AG04449 (cell line): ENCODE data around the gene LMF2.

Experiments used
- CTCF ChIA-PET: fragments of 350-600 bp; formaldehyde crosslinking; extraction: SDS; loops from one replicate; lab custom pipeline; 2021; ENCODE audit warnings: antibody characterized with exemption; lab: Yijun Ruan, JAX
- POLR2A ChIA-PET: fragments of 400-600, 350-600 bp; formaldehyde crosslinking; extraction: SDS; loops from one replicate; lab custom pipeline; 2020; ENCODE audit warnings: antibody characterized with exemption, inconsistent platforms; lab: Yijun Ruan, JAX
- DNase-seq: peaks from one replicate; pipeline ENCODE4 v3.0.0-alpha.2; 2010; ENCODE audit warnings: low read depth, low spot score
- H3K4me3 ChIP-seq: 2 replicates; pipeline ENCODE4 v1.5.1; 2011; ENCODE audit warnings: low read depth, mild to moderate bottlenecking, control low read depth, low read length
- TF ChIP-seq, protein P1 (sequence below): IDR thresholded peaks from one replicate; pipeline ENCODE4 v1.5.1; 2011; ENCODE audit warnings: mild to moderate bottlenecking, moderate library complexity, low read length, control low read depth, inconsistent platforms; ENCODE audit not compliant: insufficient read depth; ENCODE audit errors: missing control alignments

Gene LMF2

DNA sequence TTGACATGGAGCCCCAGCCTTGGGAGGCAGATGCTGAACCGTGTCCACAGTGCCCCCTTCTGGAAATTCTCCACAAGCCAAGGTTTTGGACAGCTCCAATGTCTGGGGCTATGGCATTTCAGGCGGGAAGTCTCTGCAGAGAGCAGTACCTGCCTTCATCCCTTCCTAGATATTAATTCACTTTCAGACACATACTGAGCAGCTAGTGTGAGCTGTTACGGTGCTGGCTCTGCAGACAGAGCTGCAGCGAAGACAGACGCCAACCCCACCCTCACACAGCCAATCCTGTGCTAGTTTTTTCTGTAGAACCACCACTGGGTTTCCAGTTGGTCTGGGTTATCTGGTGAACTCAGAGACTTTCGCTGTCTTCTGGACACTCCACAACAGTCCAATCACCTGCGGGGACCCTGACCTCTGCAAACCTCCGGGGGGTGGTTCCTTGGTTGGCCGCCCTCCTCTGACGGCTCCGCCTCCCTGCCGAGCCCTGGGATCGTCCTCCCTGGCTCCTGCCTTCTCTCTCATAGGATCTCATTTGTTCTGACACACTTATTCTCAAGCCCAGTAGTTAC lies 9.1 kb downstream of the LMF2 start:
- TF ChIP-seq, protein P1, sequence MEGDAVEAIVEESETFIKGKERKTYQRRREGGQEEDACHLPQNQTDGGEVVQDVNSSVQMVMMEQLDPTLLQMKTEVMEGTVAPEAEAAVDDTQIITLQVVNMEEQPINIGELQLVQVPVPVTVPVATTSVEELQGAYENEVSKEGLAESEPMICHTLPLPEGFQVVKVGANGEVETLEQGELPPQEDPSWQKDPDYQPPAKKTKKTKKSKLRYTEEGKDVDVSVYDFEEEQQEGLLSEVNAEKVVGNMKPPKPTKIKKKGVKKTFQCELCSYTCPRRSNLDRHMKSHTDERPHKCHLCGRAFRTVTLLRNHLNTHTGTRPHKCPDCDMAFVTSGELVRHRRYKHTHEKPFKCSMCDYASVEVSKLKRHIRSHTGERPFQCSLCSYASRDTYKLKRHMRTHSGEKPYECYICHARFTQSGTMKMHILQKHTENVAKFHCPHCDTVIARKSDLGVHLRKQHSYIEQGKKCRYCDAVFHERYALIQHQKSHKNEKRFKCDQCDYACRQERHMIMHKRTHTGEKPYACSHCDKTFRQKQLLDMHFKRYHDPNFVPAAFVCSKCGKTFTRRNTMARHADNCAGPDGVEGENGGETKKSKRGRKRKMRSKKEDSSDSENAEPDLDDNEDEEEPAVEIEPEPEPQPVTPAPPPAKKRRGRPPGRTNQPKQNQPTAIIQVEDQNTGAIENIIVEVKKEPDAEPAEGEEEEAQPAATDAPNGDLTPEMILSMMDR = peak; percentile 63
- H3K4me3 ChIP-seq = no peak overlapping the region
- POLR2A ChIA-PET = interaction anchor here (0.9 kb wide), 1 partner anchor 9 kb away, joined by 4 read pairs; the partner anchor contains the start of genes LMF2 and NCAPH2
- no peak for DNase-seq
- CTCF ChIA-PET = interaction anchor here (0.7 to 3.1 kb wide), 18 partner anchors 8 to 257 kb away, joined by 3 to 24 read pairs (median 4); partner anchors contain the start of genes MIOX and SCO2

DNA sequence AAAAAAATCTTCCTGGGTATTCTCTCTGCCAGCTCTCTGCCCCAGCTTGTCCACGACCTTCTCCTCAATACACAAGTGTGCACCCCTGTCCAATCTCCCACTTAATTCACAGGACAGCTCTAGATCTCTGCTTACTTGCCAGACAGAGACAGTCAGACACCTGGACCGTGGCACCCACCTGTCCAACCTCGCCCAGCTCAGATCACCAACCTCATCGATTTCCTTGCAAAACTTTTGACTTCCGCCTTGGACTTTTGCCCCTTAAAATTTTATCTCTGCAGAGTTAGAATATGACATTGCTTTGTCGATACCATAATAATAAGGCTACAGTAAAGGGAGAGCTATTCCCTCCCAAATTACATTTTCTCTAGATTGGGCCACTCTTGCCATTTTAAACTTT lies 10.4 kb downstream of the LMF2 start:
- DNase-seq = no peak
- ChIA-PET POLR2A (interaction anchor here (0.7 to 1.9 kb wide), 3 partner anchors 9 to 53 kb away, joined by 3 to 5 read pairs (median 3); partner anchors contain the start of gene SCO2), CTCF (interaction anchor here (1.0 to 3.1 kb wide), 16 partner anchors 9 to 256 kb away, joined by 3 to 24 read pairs (median 4); partner anchors contain the start of genes LMF2, MIOX, NCAPH2 and SYCE3)
- H3K4me3 ChIP-seq = no peak overlapping the region
- TF ChIP-seq, protein P1 = no peak

DNA sequence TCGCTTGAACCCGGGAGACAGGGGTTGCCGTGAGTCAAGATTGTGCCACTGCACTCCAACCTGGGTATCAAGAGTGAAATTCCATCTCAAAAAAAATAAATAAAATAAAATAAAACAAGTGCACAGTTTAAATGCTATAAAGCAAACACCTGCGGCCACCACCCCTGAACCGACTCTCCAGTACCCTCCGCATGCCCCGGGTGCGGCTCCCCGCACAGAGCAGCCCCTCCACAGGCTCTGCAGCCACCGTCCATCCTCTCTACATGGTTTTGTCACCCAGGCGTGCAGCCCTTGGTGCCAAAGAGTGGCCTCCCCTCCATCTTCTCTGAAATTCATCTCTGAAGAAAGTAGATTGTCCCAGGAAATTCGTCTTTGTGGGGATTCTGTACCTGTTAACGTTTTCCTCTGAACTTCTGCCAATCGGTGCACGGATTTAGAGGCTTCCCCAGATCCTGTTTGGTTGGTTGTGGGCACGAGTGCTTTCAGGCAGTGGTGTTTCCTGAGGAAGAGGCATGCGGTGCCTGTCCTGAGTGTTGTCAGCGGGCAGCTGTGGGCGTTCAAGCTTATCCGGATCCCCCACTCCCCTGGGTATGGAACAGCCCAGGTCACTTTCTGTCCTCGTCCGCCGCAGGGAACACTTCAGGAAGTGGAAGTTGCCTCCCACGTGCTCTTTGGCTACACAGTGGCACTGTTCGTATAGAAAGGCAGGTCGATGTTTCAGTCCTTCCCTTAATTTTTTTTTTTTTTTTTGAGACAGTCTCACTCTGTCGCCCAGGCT lies 16.8 kb downstream of the LMF2 start:
- no peak for DNase-seq
- H3K4me3 ChIP-seq = no peak overlapping the region
- POLR2A ChIA-PET = no interaction called here
- CTCF ChIA-PET = interaction anchor here (1.6 kb wide), 1 partner anchor 8 kb away, joined by 10 read pairs; no protein-coding TSS in a partner anchor
- TF ChIP-seq, protein P1 = no peak

DNA sequence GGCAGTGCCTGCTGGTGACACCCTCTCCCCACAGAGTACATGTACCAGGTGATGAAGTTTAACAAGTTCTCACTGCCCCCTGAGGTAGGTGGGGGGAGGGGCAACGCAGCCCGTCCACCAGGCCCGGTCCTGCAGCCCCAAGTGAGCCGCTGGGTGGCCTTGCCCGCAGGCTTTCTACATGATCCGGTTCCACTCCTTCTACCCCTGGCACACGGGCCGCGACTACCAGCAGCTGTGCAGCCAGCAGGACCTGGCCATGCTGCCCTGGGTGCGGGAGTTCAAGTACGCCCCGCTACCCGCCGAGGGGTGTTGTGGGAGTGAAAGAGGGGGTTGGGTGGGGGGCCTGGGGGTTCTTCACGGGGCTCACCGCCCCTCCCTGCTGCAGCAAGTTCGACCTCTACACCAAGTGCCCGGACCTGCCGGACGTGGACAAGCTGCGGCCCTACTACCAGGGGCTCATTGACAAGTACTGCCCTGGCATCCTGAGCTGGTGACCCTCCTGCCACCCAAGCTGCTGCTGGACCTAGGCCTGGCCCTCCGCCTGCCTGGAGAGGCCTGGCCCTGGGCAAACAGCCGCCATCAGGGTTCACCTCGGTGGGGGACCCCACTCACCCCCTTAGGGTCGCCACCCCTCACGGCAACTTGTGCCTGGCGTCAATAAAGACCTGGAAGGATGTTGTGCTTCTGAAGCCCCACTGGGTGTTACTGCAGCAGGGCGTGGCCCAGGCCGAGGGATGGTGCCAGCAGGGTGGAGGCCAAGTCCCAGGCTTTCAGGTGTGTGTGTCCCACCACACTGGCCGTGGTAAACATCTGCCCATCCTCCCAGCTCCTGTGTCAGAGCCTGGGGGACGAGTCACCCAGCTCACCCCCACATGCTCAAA lies 17.9 kb downstream of the LMF2 start:
- POLR2A ChIA-PET = no interaction called here
- TF ChIP-seq, protein P1 = no peak
- CTCF ChIA-PET = interaction anchor here (1.6 kb wide), 1 partner anchor 9 kb away, joined by 10 read pairs; no protein-coding TSS in a partner anchor
- H3K4me3 ChIP-seq = no peak overlapping the region
- DNase-seq = no peak

DNA sequence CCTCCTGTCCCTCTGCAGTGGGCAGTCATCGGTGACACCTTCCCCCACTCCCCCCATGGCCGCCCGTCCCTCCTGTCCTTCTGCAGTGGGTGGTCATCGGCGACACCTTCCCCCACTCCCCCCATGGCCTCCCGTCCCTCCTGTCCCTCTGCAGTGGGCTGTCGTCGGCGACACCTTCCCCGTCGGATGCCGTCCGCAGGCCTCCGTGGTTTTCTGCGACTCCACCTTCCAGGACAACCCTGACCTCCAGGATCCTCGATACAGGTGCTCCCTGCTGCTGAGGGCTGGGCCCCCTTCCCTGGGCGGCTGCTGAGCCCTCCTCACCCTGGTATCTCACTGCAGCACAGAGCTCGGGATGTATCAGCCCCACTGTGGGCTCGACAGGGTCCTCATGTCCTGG lies 18.6 kb downstream of the LMF2 start:
- TF ChIP-seq, protein P1 = no peak
- ChIA-PET POLR2A (no interaction called here), CTCF (interaction anchor here (1.6 kb wide), 1 partner anchor 10 kb away, joined by 10 read pairs; no protein-coding TSS in a partner anchor)
- DNase-seq = no peak
- no peak overlapping the region for H3K4me3 ChIP-seq
